B cell (primary cell): ENCODE results near the gene RPAP3. TPM values are rescaled to one million over a fixed set of nuclear protein-coding genes. Genes with fewer than 3 reads are reported as not detected.

ENCODE experiments used
- ATAC-seq: fragments of 200-7000 bp; cut with Tn5 transposase; one replicate; pipeline ENCODE4 v1.10.0; 2021; ENCODE audit warnings: low read depth, mild to moderate bottlenecking, moderate number of reproducible peaks, moderate library complexity
- CTCF ChIA-PET: fragments of 350-600 bp; sonication (Branson Sonifier 250); formaldehyde crosslinking; loops from one replicate; lab custom pipeline; 2021; ENCODE audit warnings: antibody characterized with exemption, inconsistent platforms; lab: Charles Lee
- POLR2A ChIA-PET: fragments of 350-600 bp; sonication (Branson Sonifier 250); formaldehyde crosslinking; loops from one replicate; lab custom pipeline; 2021; ENCODE audit warnings: antibody characterized with exemption; lab: Charles Lee
- DNase-seq: peaks from one replicate; pipeline ENCODE4 v3.0.0; 2013
- H2AFZ ChIP-seq: 2 replicates; pipeline ENCODE4 v1.6.1; 2012; ENCODE audit warnings: mild to moderate bottlenecking, low read depth, low read length; ENCODE audit not compliant: insufficient read depth, poor library complexity, severe bottlenecking
- H3K27ac ChIP-seq, 2 donors: 1 replicate in 1 of 2; 2 replicates in 1 of 2; pipeline ENCODE4 v1.5.1; 2012 to 2013; ENCODE audit warnings: low read length in 2 of 2, mild to moderate bottlenecking in 2 of 2, moderate library complexity in 1 of 2
- H3K27me3 ChIP-seq, 4 experiments: fragments of 200-600 bp in 1 of 4; sonication (generic) in 1 of 4; replicated peaks in 1 of 4; 1 replicate in 2 of 4; 2 replicates in 2 of 4; pipeline versions ENCODE4 v1.6.1 to v1.7.0; 2013 to 2016; ENCODE audit warnings: low read length in 3 of 4, mild to moderate bottlenecking in 2 of 4, mixed read lengths in 1 of 4, moderate library complexity in 1 of 4; ENCODE audit not compliant: insufficient read depth in 4 of 4, control insufficient read depth in 3 of 4; ENCODE audit errors: control extremely low read depth in 1 of 4
- H3K36me3 ChIP-seq, 2 experiments: replicated peaks in 1 of 2; 1 replicate in 1 of 2; 2 replicates in 1 of 2; pipeline versions ENCODE4 v1.6.1 to v1.7.1; 2013; ENCODE audit warnings: low read length in 1 of 2; ENCODE audit not compliant: insufficient read depth in 2 of 2, control insufficient read depth in 1 of 2; ENCODE audit errors: control extremely low read depth in 1 of 2, extremely low read depth in 1 of 2
- H3K4me1 ChIP-seq, 2 donors: fragments of 200-600 bp in 1 of 2; sonication (generic) in 1 of 2; 1 replicate in 1 of 2; 2 replicates in 1 of 2; pipeline versions ENCODE4 v1.5.1 to v1.6.1; 2013 to 2017; ENCODE audit warnings: low read length in 2 of 2; ENCODE audit not compliant: control insufficient read depth in 2 of 2, insufficient read depth in 2 of 2
- H3K4me2 ChIP-seq: replicated peaks from 2 replicates; pipeline ENCODE3; 2012; ENCODE audit warnings: mild to moderate bottlenecking, low read depth, low read length; ENCODE audit not compliant: poor library complexity, severe bottlenecking
- H3K4me3 ChIP-seq, 5 experiments: fragments of 200-600 bp in 1 of 5; sonication (generic) in 1 of 5; 1 replicate in 3 of 5; 2 replicates in 2 of 5; pipeline versions ENCODE4 v1.5.1 to v1.7.0; 2011 to 2016; ENCODE audit warnings: low read length in 4 of 5, mild to moderate bottlenecking in 4 of 5, low read depth in 2 of 5, control low read depth in 1 of 5, moderate library complexity in 1 of 5; ENCODE audit not compliant: insufficient read depth in 1 of 5; ENCODE audit errors: control extremely low read depth in 1 of 5, extremely low read depth in 1 of 5
- H3K79me2 ChIP-seq: fragments of 200-600 bp; sonication (generic); one replicate; pipeline ENCODE4 v1.6.0; 2016; ENCODE audit warnings: low read length; ENCODE audit not compliant: control insufficient read depth, insufficient read depth
- H3K9ac ChIP-seq: fragments of 200-600 bp; sonication (generic); 2 replicates; pipeline ENCODE4 v1.6.1; 2017; ENCODE audit warnings: mild to moderate bottlenecking, low read length, moderate library complexity
- H3K9me3 ChIP-seq, 3 donors: one replicate each; pipeline versions ENCODE4 v1.6.1 to v1.7.1; 2013; ENCODE audit warnings: low read length in 2 of 3; ENCODE audit not compliant: control insufficient read depth in 2 of 3, insufficient read depth in 1 of 3; ENCODE audit errors: control extremely low read depth in 1 of 3
- H4K20me1 ChIP-seq: 2 replicates; pipeline ENCODE4 v1.6.0; 2012; ENCODE audit warnings: mild to moderate bottlenecking, low read length; ENCODE audit not compliant: insufficient read depth, control insufficient read depth, poor library complexity, severe bottlenecking
- H3K27ac Mint-ChIP-seq: one replicate; pipeline ENCODE4 v1.8.0; 2021; ENCODE audit warnings: mixed read lengths
- H3K27me3 Mint-ChIP-seq: one replicate; pipeline ENCODE4 v1.8.0; 2021; ENCODE audit warnings: mixed read lengths
- H3K4me1 Mint-ChIP-seq: one replicate; pipeline ENCODE4 v1.8.0; 2021; ENCODE audit warnings: mixed read lengths
- H3K4me3 Mint-ChIP-seq: one replicate; pipeline ENCODE4 v1.8.0; 2021; ENCODE audit warnings: mixed read lengths
- H3K9me3 Mint-ChIP-seq: one replicate; pipeline ENCODE4 v1.8.0; 2022; ENCODE audit warnings: mixed read lengths; ENCODE audit not compliant: insufficient read depth
- EZH2 ChIP-seq: IDR thresholded peaks from 2 replicates; pipeline ENCODE4 v1.6.1; 2012; ENCODE audit warnings: borderline replicate concordance, low read depth, mild to moderate bottlenecking, moderate library complexity, low read length; ENCODE audit not compliant: insufficient read depth, poor library complexity, severe bottlenecking
- WGBS: methylation state at CpG from one replicate; pipeline ENCODE4 v1.1.5; 2013; ENCODE audit warnings: missing lambda C conversion rate; ENCODE audit not compliant: insufficient coverage; 5-methylcytosine and 5-hydroxymethylcytosine counted together
- intact Hi-C: fragments of 100-400 bp; cut with micrococcal nuclease; formaldehyde crosslinking; loops from one replicate; pipeline ENCODE4 v1.10.0; 2022
- polyA plus RNA-seq: library from polyadenylated mRNA; depleted of rRNA; stranded (reverse); fragments of >200 nt; gene quantifications from 2 replicates; pipeline ENCODE4 v1.2.3, GENCODE V29; 2012
- total RNA-seq, 2 donors: library from RNA; stranded (reverse); fragments of 120-200 nt in 1 of 2; gene quantifications; 1 replicate in 1 of 2; 2 replicates in 1 of 2; pipeline versions ENCODE4 v1.2.3 to v1.2.4, GENCODE V29; 2013 to 2022
- TF ChIP-seq, protein P1 (sequence below): fragments of 200-600 bp; IDR thresholded peaks from one replicate; pipeline ENCODE4 v1.8.0; 2022; ENCODE audit warnings: antibody characterized with exemption, mild to moderate bottlenecking

The RPAP3 gene
- total and polyA plus RNA-seq, 2 donors (not counting 1 experiment from before 2014, with no cell fraction given): 9.1 to 47.2 TPM

DNA sequence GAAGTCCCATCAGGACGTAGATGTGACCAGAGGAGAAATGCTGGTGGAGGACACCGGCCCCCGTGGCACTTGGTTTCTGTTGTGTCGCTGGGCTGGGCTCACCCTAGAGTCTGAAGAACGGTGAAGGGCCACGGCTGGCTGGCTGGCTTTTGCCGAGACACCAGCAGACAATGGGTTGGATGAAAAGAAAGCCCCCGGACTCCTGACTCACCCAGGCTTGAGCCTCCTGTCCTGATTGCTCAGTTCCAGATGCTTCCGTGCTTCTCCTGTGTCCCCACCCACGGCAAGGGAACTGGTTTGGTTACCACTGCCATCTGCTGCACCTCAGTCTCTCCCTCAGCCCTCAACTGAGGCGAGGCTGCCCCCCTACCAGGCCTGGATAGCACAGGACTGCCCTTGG, 29.8 kb upstream of the RPAP3 start:
- POLR2A ChIA-PET: no interaction called here
- no peak overlapping the region for H3K27ac Mint-ChIP-seq
- WGBS: 96% methylated on average over 11 of the region's 11 CpGs

DNA sequence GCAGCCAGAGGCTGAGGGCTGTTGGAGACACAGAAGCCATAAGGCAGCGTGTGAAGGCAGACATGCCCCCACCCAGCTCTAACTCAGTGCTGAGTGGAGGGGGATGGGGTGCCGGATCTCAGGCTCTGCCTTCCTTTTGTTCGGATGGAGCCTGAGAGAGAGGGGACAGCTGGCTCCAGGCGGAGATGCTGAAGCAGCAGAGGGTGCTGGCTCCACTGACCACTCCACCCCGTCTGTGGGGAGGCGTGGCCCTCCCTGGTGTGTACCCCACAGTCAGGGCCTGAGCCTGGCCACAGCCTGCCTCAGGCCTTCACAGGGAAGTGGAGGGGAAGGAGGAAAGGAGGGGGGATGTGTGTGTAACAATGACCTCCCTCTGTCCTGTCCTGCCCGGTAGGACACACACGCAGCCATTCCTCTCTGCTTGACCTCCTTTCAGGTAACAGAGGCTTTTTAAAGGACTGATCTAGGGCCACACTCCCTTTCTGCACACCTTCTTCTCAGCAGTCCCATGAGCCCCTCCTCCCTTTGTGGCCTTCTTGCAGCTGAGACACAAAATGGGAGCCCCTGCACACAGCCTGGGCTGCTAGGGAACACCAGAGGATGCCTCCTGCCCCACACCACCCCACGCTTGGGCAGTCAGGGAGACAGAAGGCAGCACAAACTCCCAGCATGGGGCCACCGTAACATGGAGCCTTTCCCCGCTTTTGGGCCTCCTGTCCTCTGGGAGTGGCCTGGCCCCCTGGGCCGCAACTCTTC, 29.1 kb upstream of the RPAP3 start:
- no peaks in the 10 kb centered on the region for H4K20me1 ChIP-seq
- ATAC-seq: no peak
- H3K4me2 ChIP-seq: no peak overlapping the region
- no peaks in the 10 kb centered on the region for H3K27me3 ChIP-seq
- WGBS: 93% methylated on average over 11 of the region's 12 CpGs
- peaks cover 9 to 18% of the 10 kb centered on the region in 2 donors for H3K4me1 ChIP-seq
- H2AFZ ChIP-seq: no peak overlapping the region
- Mint-ChIP-seq H3K27ac (no peak overlapping the region), H3K4me3 (no peak overlapping the region), H3K4me1 (peaks cover 17% of the 10 kb centered on the region), H3K9me3 (no peaks in the 10 kb centered on the region), H3K27me3 (no peaks in the 10 kb centered on the region)
- ChIA-PET CTCF (interaction anchor here (1.4 to 13.2 kb wide), 5 partner anchors 8 to 33 kb away, joined by 3 to 270 read pairs (median 34); partner anchors contain the start of gene RPAP3), POLR2A (no interaction called here)
- intact Hi-C loops: no loop called here
- H3K36me3 ChIP-seq: no peaks in the 10 kb centered on the region
- no peak for DNase-seq
- no peaks in the 10 kb centered on the region for H3K79me2 ChIP-seq
- TF ChIP-seq, protein P1, sequence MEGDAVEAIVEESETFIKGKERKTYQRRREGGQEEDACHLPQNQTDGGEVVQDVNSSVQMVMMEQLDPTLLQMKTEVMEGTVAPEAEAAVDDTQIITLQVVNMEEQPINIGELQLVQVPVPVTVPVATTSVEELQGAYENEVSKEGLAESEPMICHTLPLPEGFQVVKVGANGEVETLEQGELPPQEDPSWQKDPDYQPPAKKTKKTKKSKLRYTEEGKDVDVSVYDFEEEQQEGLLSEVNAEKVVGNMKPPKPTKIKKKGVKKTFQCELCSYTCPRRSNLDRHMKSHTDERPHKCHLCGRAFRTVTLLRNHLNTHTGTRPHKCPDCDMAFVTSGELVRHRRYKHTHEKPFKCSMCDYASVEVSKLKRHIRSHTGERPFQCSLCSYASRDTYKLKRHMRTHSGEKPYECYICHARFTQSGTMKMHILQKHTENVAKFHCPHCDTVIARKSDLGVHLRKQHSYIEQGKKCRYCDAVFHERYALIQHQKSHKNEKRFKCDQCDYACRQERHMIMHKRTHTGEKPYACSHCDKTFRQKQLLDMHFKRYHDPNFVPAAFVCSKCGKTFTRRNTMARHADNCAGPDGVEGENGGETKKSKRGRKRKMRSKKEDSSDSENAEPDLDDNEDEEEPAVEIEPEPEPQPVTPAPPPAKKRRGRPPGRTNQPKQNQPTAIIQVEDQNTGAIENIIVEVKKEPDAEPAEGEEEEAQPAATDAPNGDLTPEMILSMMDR: no peak
- TF ChIP-seq EZH2: no peak
- no peak overlapping the region for H3K9ac ChIP-seq
- H3K4me3 ChIP-seq: no peak overlapping the region
- H3K27ac ChIP-seq: no peak overlapping the region
- H3K9me3 ChIP-seq: peaks cover 0 to 5% (median 0%) of the 10 kb centered on the region in 3 donors

More for the DNA sequence above, 29.8 kb upstream of the RPAP3 start:
- intact Hi-C loops: no loop called here
- no peak overlapping the region for H3K9ac ChIP-seq
- Mint-ChIP-seq H3K4me3 (no peak overlapping the region), H3K27me3 (no peaks in the 10 kb centered on the region), H3K9me3 (no peaks in the 10 kb centered on the region), H3K4me1 (peaks cover 25% of the 10 kb centered on the region)
- CTCF ChIA-PET: interaction anchor here (2.1 to 15.0 kb wide), 4 partner anchors 7 to 103 kb away, joined by 9 to 515 read pairs (median 200); partner anchors contain the start of genes RPAP3 and SLC48A1
- H3K79me2 ChIP-seq: no peaks in the 10 kb centered on the region
- peaks cover 0 to 9% (median 0%) of the 10 kb centered on the region in 3 donors for H3K9me3 ChIP-seq
- H2AFZ ChIP-seq: no peak overlapping the region
- no peak overlapping the region for H3K27ac ChIP-seq
- H3K4me1 ChIP-seq: peaks cover 16 to 25% of the 10 kb centered on the region in 2 donors
- no peak overlapping the region for H3K4me2 ChIP-seq
- H4K20me1 ChIP-seq: no peaks in the 10 kb centered on the region
- H3K4me3 ChIP-seq: no peak overlapping the region
- DNase-seq (no peak), ATAC-seq (no peak)
- TF ChIP-seq, protein P1: no peak
- no peak for TF ChIP-seq EZH2
- no peaks in the 10 kb centered on the region for H3K36me3 ChIP-seq
- no peaks in the 10 kb centered on the region for H3K27me3 ChIP-seq
